Thyroid gland (tissue), 4 donors: ENCODE measurements around the gene HEXIM1.

Experiments
- CTCF ChIP-seq, 6 experiments: fragments of 200-600 bp in 3 of 6; fragments of 450-650 bp in 3 of 6; sonication (generic) in 3 of 6; IDR thresholded peaks; one replicate each; pipeline ENCODE4 v1.5.1; 2016 to 2019; ENCODE audit warnings: antibody characterized with exemption in 6 of 6, mild to moderate bottlenecking in 2 of 6, inconsistent platforms in 1 of 6, moderate library complexity in 1 of 6
- POLR2A ChIP-seq, 2 donors: fragments of 450-650 bp; IDR thresholded peaks; one replicate each; pipeline ENCODE4 v1.6.1; 2017; ENCODE audit warnings: antibody characterized with exemption in 2 of 2, mild to moderate bottlenecking in 2 of 2, moderate library complexity in 1 of 2

GRCh38 chr17:45200701-45201100 is 52.4 kb downstream of the HEXIM1 start:
- TF ChIP-seq CTCF (IDR thresholded peaks at IDR 0.05) = no peak
- TF ChIP-seq POLR2A (IDR thresholded peaks at IDR 0.05) = no peak
